Calu3 (cell line): Measurements from ENCODE around the gene CENPU. TPM values are rescaled to one million over a fixed set of nuclear protein-coding genes. Genes with fewer than 3 reads are reported as not detected.
"Not testable (repeated sequence)": the region's sequence is repeated elsewhere in the genome, so short reads cannot be mapped to it uniquely, and the experiment has no call there.

ENCODE experiments used
- BruUV-seq: library from RNA; stranded (reverse); fragments of 400-500 nt; replicated peaks from 2 replicates; lab custom pipeline; 2021; lab: Mats Ljungman, UMichigan
- CTCF ChIA-PET: fragments of 300-600 bp; sonication (Branson Sonifier 250); formaldehyde crosslinking; loops from one replicate; lab custom pipeline; 2022; ENCODE audit warnings: antibody characterized with exemption; lab: Charles Lee
- DNase-seq: peaks from one replicate; pipeline ENCODE4 v3.0.0; 2022
- H3K27ac Mint-ChIP-seq: one replicate; pipeline ENCODE4 v1.8.0; 2022; ENCODE audit warnings: mixed read lengths; ENCODE audit not compliant: unreplicated experiment
- H3K27me3 Mint-ChIP-seq: one replicate; pipeline ENCODE4 v1.8.0; 2022; ENCODE audit warnings: mixed read lengths; ENCODE audit not compliant: unreplicated experiment
- H3K36me3 Mint-ChIP-seq: one replicate; pipeline ENCODE4 v1.8.0; 2022; ENCODE audit warnings: mild to moderate bottlenecking, moderate library complexity, mixed read lengths; ENCODE audit not compliant: insufficient read depth, unreplicated experiment
- H3K4me1 Mint-ChIP-seq: one replicate; pipeline ENCODE4 v1.8.0; 2022; ENCODE audit warnings: mild to moderate bottlenecking, low read depth, mixed read lengths; ENCODE audit not compliant: unreplicated experiment
- H3K4me3 Mint-ChIP-seq: one replicate; pipeline ENCODE4 v1.8.0; 2022; ENCODE audit warnings: mild to moderate bottlenecking, low read depth, moderate library complexity, mixed read lengths; ENCODE audit not compliant: unreplicated experiment
- H3K9me3 Mint-ChIP-seq: one replicate; pipeline ENCODE4 v1.8.0; 2022; ENCODE audit warnings: low read depth, mixed read lengths; ENCODE audit not compliant: unreplicated experiment
- CTCF ChIP-seq: fragments of 200-600 bp; IDR thresholded peaks from one replicate; pipeline ENCODE4 v1.8.0; 2022; ENCODE audit warnings: antibody characterized with exemption; ENCODE audit not compliant: unreplicated experiment
- intact Hi-C: fragments of 100-400 bp; cut with micrococcal nuclease; formaldehyde crosslinking; loops from one replicate; pipeline ENCODE4 v1.10.0; 2022; ENCODE audit not compliant: unreplicated experiment
- total RNA-seq: library from RNA; stranded (reverse); gene quantifications from 2 replicates; pipeline ENCODE4 v1.2.3, GENCODE V29; 2022

CENPU gene
- total RNA-seq, 1 experiment from 2014 or later = 79.2 TPM

GRCh38 chr4:184664445-184665210 lies 69.3 kb downstream of the CENPU start:
- no peak for TF ChIP-seq CTCF
- CTCF ChIA-PET = interaction anchor here (0.7 kb wide), 1 partner anchor 233 kb away, joined by 3 read pairs; no protein-coding TSS in a partner anchor
- no peaks in the 10 kb centered on the region for H3K4me1 Mint-ChIP-seq
- no peak overlapping the region for H3K27ac Mint-ChIP-seq
- no peaks in the 10 kb centered on the region for H3K27me3 Mint-ChIP-seq
- intact Hi-C loops = no loop called here
- H3K4me3 Mint-ChIP-seq = no peak overlapping the region
- H3K9me3 Mint-ChIP-seq = no peaks in the 10 kb centered on the region
- DNase-seq = no peak
- H3K36me3 Mint-ChIP-seq = no peaks in the 10 kb centered on the region
- no TSS peak for BruUV-seq

DNA sequence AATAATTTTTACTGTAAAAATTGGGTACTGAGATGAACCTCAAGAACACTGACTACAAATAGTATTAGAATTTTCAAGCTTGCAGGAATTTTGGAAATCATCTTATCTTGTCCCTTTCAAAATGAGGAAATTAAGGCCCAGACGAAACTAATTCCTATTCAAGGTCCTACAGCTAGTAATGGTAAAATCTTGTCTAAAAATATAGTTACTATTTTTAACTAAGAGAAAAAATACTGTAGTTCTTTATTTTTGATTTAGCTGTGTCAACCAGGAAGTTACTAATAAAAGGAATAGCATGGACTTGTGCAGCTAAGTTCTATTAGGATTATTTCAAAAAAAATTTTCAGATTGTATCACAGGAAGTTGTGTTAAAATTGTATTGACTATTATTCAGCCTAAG lies 71.7 kb downstream of the CENPU start:
- CTCF ChIA-PET = no interaction called here
- BruUV-seq = no TSS peak
- no peak for TF ChIP-seq CTCF

DNA sequence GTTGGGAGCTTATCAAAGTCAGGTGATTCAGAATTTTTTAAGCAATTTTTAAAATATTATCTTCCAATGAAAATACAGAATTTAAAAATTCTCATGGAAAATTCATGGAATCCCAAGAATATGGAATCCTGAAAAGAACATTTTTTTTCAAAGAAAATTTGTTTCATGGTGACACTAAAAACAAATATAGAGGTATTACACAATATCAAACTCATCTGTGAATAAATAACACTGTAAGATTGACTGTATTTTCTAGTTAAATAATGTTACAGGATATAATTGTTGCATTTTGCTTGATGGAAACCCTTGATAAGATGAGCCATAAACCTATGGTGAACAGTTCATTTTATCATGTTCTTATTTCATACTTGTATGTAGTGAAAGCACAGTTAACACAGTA lies 72.9 kb downstream of the CENPU start:
- no peak for TF ChIP-seq CTCF
- Mint-ChIP-seq H3K4me3 (no peak overlapping the region), H3K4me1 (no peaks in the 10 kb centered on the region), H3K36me3 (no peaks in the 10 kb centered on the region), H3K27ac (no peak overlapping the region), H3K9me3 (no peaks in the 10 kb centered on the region), H3K27me3 (no peaks in the 10 kb centered on the region)
- intact Hi-C loops = no loop called here
- DNase-seq = no peak
- CTCF ChIA-PET = no interaction called here
- no TSS peak for BruUV-seq

More for the DNA sequence above, 71.7 kb downstream of the CENPU start:
- DNase-seq = no peak
- intact Hi-C loops = no loop called here
- Mint-ChIP-seq H3K27ac (no peak overlapping the region), H3K27me3 (no peaks in the 10 kb centered on the region), H3K36me3 (no peaks in the 10 kb centered on the region), H3K4me1 (no peaks in the 10 kb centered on the region), H3K9me3 (no peaks in the 10 kb centered on the region), H3K4me3 (no peak overlapping the region)

DNA sequence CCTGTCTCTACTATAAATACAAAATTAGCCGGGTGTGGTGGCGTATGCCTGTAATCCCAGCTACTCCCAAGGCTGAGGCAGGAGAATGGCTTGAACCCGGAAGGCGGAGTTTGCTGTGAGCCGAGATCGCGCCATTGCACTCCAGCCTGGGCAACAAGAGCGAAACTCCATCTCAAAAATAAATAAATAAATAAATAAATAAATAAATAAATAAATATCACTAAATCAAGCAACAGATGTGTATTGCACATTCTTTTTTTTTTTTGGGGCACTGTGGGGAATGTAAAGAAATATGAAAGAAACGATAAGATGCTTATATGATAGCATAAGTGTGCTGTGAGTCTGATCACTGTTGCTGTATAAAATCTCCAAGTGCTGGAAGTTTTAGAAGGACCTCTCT lies 76.1 kb downstream of the CENPU start:
- H3K9me3 Mint-ChIP-seq, intact Hi-C loops, H3K4me1 Mint-ChIP-seq, H3K4me3 Mint-ChIP-seq, H3K36me3 Mint-ChIP-seq, H3K27me3 Mint-ChIP-seq, CTCF ChIA-PET, BruUV-seq, DNase-seq, H3K27ac Mint-ChIP-seq: not testable (repeated sequence)

DNA sequence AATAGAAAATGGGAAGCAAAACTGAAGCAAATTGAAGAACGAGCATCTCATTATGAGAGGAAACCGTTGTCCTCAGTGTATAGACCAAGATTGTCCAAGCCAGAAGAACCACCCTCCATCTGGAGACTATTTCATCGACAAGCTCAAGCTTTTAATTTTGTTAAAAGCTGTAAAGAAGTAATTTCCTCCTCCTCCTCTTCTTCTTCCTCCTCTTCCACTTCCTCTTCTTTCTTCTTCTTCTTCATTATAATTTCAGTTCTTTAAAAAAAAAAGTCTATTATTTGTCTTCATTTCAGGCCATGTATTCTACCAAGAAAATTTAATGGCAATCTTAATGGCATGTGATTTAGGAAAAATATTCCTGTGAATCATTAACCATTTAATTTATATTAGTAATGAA lies 76.8 kb downstream of the CENPU start:
- no peak for TF ChIP-seq CTCF
- intact Hi-C loops = no loop called here

More for the DNA sequence above, 76.8 kb downstream of the CENPU start:
- Mint-ChIP-seq H3K9me3 (no peaks in the 10 kb centered on the region), H3K27ac (no peak overlapping the region), H3K36me3 (no peaks in the 10 kb centered on the region), H3K27me3 (no peaks in the 10 kb centered on the region), H3K4me1 (no peaks in the 10 kb centered on the region), H3K4me3 (no peak overlapping the region)
- BruUV-seq = no TSS peak
- CTCF ChIA-PET = no interaction called here
- no peak for DNase-seq
